Stimulated activated effector memory CD8-positive, alpha-beta T cell treated with anti-CD3 and anti-CD28 coated beads, Interleukin-12 subunit alpha, Interleukin-12 subunit beta, amount 100 ng/mL, for 72 hours (primary cell): ENCODE measurements around the gene ARHGEF38.

Source experiments
- ATAC-seq: fragments of 150-1000 bp; cut with Tn5 transposase; 2 replicates; pipeline ENCODE4 v1.10.0; 2021
- DNase-seq, 2 donors: peaks; one replicate each; pipeline ENCODE4 v3.0.0; 2021 to 2022; ENCODE audit warnings: low spot score in 2 of 2
- H3K27ac Mint-ChIP-seq: one replicate; pipeline ENCODE4 v1.8.0; 2022; ENCODE audit warnings: mild to moderate bottlenecking, mixed read lengths
- H3K36me3 Mint-ChIP-seq: one replicate; pipeline ENCODE4 v1.8.0; 2022; ENCODE audit warnings: mild to moderate bottlenecking, mixed read lengths
- H3K4me1 Mint-ChIP-seq: one replicate; pipeline ENCODE4 v1.8.0; 2022; ENCODE audit warnings: mixed read lengths
- H3K4me3 Mint-ChIP-seq: one replicate; pipeline ENCODE4 v1.8.0; 2022; ENCODE audit warnings: mild to moderate bottlenecking, mixed read lengths
- H3K9me3 Mint-ChIP-seq: one replicate; pipeline ENCODE4 v1.8.0; 2022; ENCODE audit warnings: mixed read lengths

ARHGEF38 gene

GRCh38 chr4:105551965-105552746 lies at the start of gene ARHGEF38:
Gene ARHGEF38, plus strand, starts transcription at chr4:105552620. Its CDS starts 146 bp downstream, at chr4:105552766.
- no peaks in the 10 kb centered on the region for H3K4me1 Mint-ChIP-seq
- no peak within 1 kb of the TSS for H3K27ac Mint-ChIP-seq
- ATAC-seq, result peak; percentile 46
- H3K9me3 Mint-ChIP-seq, result no peaks in the 10 kb centered on the region
- no peak within 1 kb of the TSS for H3K4me3 Mint-ChIP-seq
- no peak for DNase-seq
- no peaks in the 10 kb centered on the region for H3K36me3 Mint-ChIP-seq

GRCh38 chr4:105503484-105503883 lies 48.9 kb upstream of the ARHGEF38 start:
- no peak for DNase-seq
- Mint-ChIP-seq H3K27ac (no peak overlapping the region), H3K4me1 (no peaks in the 10 kb centered on the region), H3K9me3 (peaks cover 2% of the 10 kb centered on the region), H3K36me3 (no peaks in the 10 kb centered on the region), H3K4me3 (no peak overlapping the region)
- ATAC-seq, result no peak

GRCh38 chr4:105504744-105505143 lies 47.7 kb upstream of the ARHGEF38 start:
- H3K4me3 Mint-ChIP-seq, result no peak overlapping the region
- DNase-seq, result no peak

GRCh38 chr4:105509291-105509690 lies 43.1 kb upstream of the ARHGEF38 start:
- no peak overlapping the region for H3K27ac Mint-ChIP-seq

More at GRCh38 chr4:105504744-105505143, 47.7 kb upstream of the ARHGEF38 start:
- H3K27ac Mint-ChIP-seq, result no peak overlapping the region
- H3K9me3 Mint-ChIP-seq, result peaks cover 2% of the 10 kb centered on the region
- H3K4me1 Mint-ChIP-seq, result no peaks in the 10 kb centered on the region
- no peak for ATAC-seq
- no peaks in the 10 kb centered on the region for H3K36me3 Mint-ChIP-seq

GRCh38 chr4:105509714-105510113 lies 42.7 kb upstream of the ARHGEF38 start:
- H3K9me3 Mint-ChIP-seq, result peaks cover 5% of the 10 kb centered on the region
- DNase-seq (no peak), ATAC-seq (no peak)
- H3K27ac Mint-ChIP-seq, result no peak overlapping the region
- H3K4me3 Mint-ChIP-seq, result no peak overlapping the region
- no peaks in the 10 kb centered on the region for H3K36me3 Mint-ChIP-seq
- no peaks in the 10 kb centered on the region for H3K4me1 Mint-ChIP-seq

More at GRCh38 chr4:105509291-105509690, 43.1 kb upstream of the ARHGEF38 start:
- Mint-ChIP-seq H3K4me1 (no peaks in the 10 kb centered on the region), H3K36me3 (no peaks in the 10 kb centered on the region), H3K9me3 (peaks cover 5% of the 10 kb centered on the region), H3K4me3 (no peak overlapping the region)
- ATAC-seq (no peak), DNase-seq (no peak)

- no peak for ATAC-seq
- H3K4me1 Mint-ChIP-seq, result no peaks in the 10 kb centered on the region
- no peaks in the 10 kb centered on the region for H3K36me3 Mint-ChIP-seq
- H3K9me3 Mint-ChIP-seq, result peaks cover 5% of the 10 kb centered on the region
- DNase-seq, result no peak
- H3K27ac Mint-ChIP-seq, result no peak overlapping the region
- no peak overlapping the region for H3K4me3 Mint-ChIP-seq
Measured at GRCh38 chr4:105510245-105510644, 42.2 kb upstream of the ARHGEF38 start.

- Mint-ChIP-seq H3K9me3 (no peaks in the 10 kb centered on the region), H3K4me3 (no peak overlapping the region), H3K36me3 (no peaks in the 10 kb centered on the region), H3K27ac (no peak overlapping the region), H3K4me1 (no peaks in the 10 kb centered on the region)
- ATAC-seq (no peak), DNase-seq (no peak)
Measured at GRCh38 chr4:105520819-105521790, 31.3 kb upstream of the ARHGEF38 start.

GRCh38 chr4:105526656-105527055 lies 25.8 kb upstream of the ARHGEF38 start:
- ATAC-seq (no peak), DNase-seq (no peak)
- Mint-ChIP-seq H3K4me3 (no peak overlapping the region), H3K27ac (no peak overlapping the region), H3K36me3 (no peaks in the 10 kb centered on the region), H3K9me3 (no peaks in the 10 kb centered on the region), H3K4me1 (no peaks in the 10 kb centered on the region)

- DNase-seq (no peak), ATAC-seq (no peak)
- Mint-ChIP-seq H3K4me1 (no peaks in the 10 kb centered on the region), H3K36me3 (no peaks in the 10 kb centered on the region), H3K4me3 (no peak overlapping the region), H3K27ac (no peak overlapping the region), H3K9me3 (no peaks in the 10 kb centered on the region)
Measured at GRCh38 chr4:105527081-105527480, 25.3 kb upstream of the ARHGEF38 start.

- no peak for ATAC-seq
- Mint-ChIP-seq H3K4me3 (no peak overlapping the region), H3K9me3 (no peaks in the 10 kb centered on the region), H3K4me1 (no peaks in the 10 kb centered on the region), H3K36me3 (no peaks in the 10 kb centered on the region), H3K27ac (no peak overlapping the region)
- no peak for DNase-seq
Measured at GRCh38 chr4:105536601-105537000, 15.8 kb upstream of the ARHGEF38 start.

- Mint-ChIP-seq H3K9me3 (no peaks in the 10 kb centered on the region), H3K36me3 (no peaks in the 10 kb centered on the region), H3K4me3 (no peak overlapping the region), H3K27ac (no peak overlapping the region), H3K4me1 (no peaks in the 10 kb centered on the region)
- ATAC-seq (no peak), DNase-seq (no peak)
Measured at GRCh38 chr4:105541420-105541819, 11.0 kb upstream of the ARHGEF38 start.

- DNase-seq, result no peak
- Mint-ChIP-seq H3K27ac (no peak overlapping the region), H3K4me1 (no peaks in the 10 kb centered on the region), H3K36me3 (no peaks in the 10 kb centered on the region), H3K9me3 (no peaks in the 10 kb centered on the region), H3K4me3 (no peak overlapping the region)
- ATAC-seq, result no peak
Measured at GRCh38 chr4:105542039-105542438, 10.4 kb upstream of the ARHGEF38 start.

- Mint-ChIP-seq H3K9me3 (no peaks in the 10 kb centered on the region), H3K36me3 (no peaks in the 10 kb centered on the region), H3K4me3 (no peak overlapping the region), H3K27ac (no peak overlapping the region), H3K4me1 (no peaks in the 10 kb centered on the region)
- DNase-seq (no peak), ATAC-seq (no peak)
Measured at GRCh38 chr4:105543346-105543745, 9.1 kb upstream of the ARHGEF38 start.

- Mint-ChIP-seq H3K9me3 (no peaks in the 10 kb centered on the region), H3K4me3 (no peak overlapping the region), H3K4me1 (no peaks in the 10 kb centered on the region), H3K36me3 (no peaks in the 10 kb centered on the region), H3K27ac (no peak overlapping the region)
- no peak for ATAC-seq
- DNase-seq, result no peak
Measured at GRCh38 chr4:105543881-105544280, 8.5 kb upstream of the ARHGEF38 start.

- Mint-ChIP-seq H3K36me3 (no peaks in the 10 kb centered on the region), H3K9me3 (no peaks in the 10 kb centered on the region), H3K4me1 (no peaks in the 10 kb centered on the region), H3K4me3 (no peak overlapping the region), H3K27ac (no peak overlapping the region)
- no peak for ATAC-seq
- no peak for DNase-seq
Measured at GRCh38 chr4:105544520-105545286, 7.7 kb upstream of the ARHGEF38 start.
